Activated T-helper 1 cell treated with anti-CD3 and anti-CD28 coated beads, Interleukin-2, amount 50 U/mL, for 16 hours (primary cell): ENCODE data around the gene RNF13.
"Not testable (repeated sequence)": the region's sequence is repeated elsewhere in the genome, so short reads cannot be mapped to it uniquely, and the experiment has no call there.

Experiments used
- DNase-seq, 2 donors: peaks; one replicate each; pipeline ENCODE4 v3.0.0-alpha.2; 2020; ENCODE audit warnings: low read depth in 1 of 2, low spot score in 1 of 2

The RNF13 gene

GRCh38 chr3:149895339-149895738 is 82.3 kb downstream of the RNF13 start:
- DNase-seq: no peak

GRCh38 chr3:149895769-149896168 is 82.8 kb downstream of the RNF13 start:
- no peak for DNase-seq

GRCh38 chr3:149898771-149899170 is 85.8 kb downstream of the RNF13 start:
- DNase-seq: no peak

- no peak for DNase-seq
Measured at GRCh38 chr3:149900322-149900721, 87.3 kb downstream of the RNF13 start.

GRCh38 chr3:149901770-149902169 is 88.8 kb downstream of the RNF13 start:
- no peak for DNase-seq

- DNase-seq: no peak
Measured at GRCh38 chr3:149902498-149903139, 89.6 kb downstream of the RNF13 start.

- no peak for DNase-seq
Measured at GRCh38 chr3:149906036-149906435, 93.0 kb downstream of the RNF13 start.

GRCh38 chr3:149908424-149908957 is 95.5 kb downstream of the RNF13 start:
- DNase-seq: no peak

- no peak for DNase-seq
Measured at GRCh38 chr3:149909923-149910322, 96.9 kb downstream of the RNF13 start.

GRCh38 chr3:149917124-149917667 is 104.2 kb downstream of the RNF13 start:
- no peak for DNase-seq

GRCh38 chr3:149919509-149919908 is 106.5 kb downstream of the RNF13 start:
- DNase-seq: no peak

GRCh38 chr3:149920119-149920518 is 107.1 kb downstream of the RNF13 start:
- no peak for DNase-seq

- no peak for DNase-seq
Measured at GRCh38 chr3:149933008-149933407, 120.0 kb downstream of the RNF13 start.

GRCh38 chr3:149933858-149934257 is 120.8 kb downstream of the RNF13 start:
- no peak for DNase-seq

- no peak for DNase-seq
Measured at GRCh38 chr3:149934524-149934923, 121.5 kb downstream of the RNF13 start.

GRCh38 chr3:149936812-149937230 is 123.8 kb downstream of the RNF13 start:
- DNase-seq: no peak

GRCh38 chr3:149938392-149939055 is 125.5 kb downstream of the RNF13 start:
- DNase-seq: not testable (repeated sequence)

- DNase-seq: no peak
Measured at GRCh38 chr3:149941186-149941585, 128.2 kb downstream of the RNF13 start.

- DNase-seq: no peak
Measured at GRCh38 chr3:149941946-149942345, 128.9 kb downstream of the RNF13 start.

GRCh38 chr3:149942409-149942808 is 129.4 kb downstream of the RNF13 start:
- DNase-seq: no peak

- DNase-seq: not testable (repeated sequence)
Measured at GRCh38 chr3:149943966-149944365, 131.0 kb downstream of the RNF13 start.

GRCh38 chr3:149947231-149947630 is 134.2 kb downstream of the RNF13 start:
- no peak for DNase-seq
